ENCODE results near the gene MGMT. TPM values are rescaled to one million over a fixed set of nuclear protein-coding genes. Genes with fewer than 3 reads are reported as not detected.

MGMT gene
- total RNA-seq, 6 experiments from 2014 or later: 8.9 to 18.0 (median 10.0) TPM

DNA sequence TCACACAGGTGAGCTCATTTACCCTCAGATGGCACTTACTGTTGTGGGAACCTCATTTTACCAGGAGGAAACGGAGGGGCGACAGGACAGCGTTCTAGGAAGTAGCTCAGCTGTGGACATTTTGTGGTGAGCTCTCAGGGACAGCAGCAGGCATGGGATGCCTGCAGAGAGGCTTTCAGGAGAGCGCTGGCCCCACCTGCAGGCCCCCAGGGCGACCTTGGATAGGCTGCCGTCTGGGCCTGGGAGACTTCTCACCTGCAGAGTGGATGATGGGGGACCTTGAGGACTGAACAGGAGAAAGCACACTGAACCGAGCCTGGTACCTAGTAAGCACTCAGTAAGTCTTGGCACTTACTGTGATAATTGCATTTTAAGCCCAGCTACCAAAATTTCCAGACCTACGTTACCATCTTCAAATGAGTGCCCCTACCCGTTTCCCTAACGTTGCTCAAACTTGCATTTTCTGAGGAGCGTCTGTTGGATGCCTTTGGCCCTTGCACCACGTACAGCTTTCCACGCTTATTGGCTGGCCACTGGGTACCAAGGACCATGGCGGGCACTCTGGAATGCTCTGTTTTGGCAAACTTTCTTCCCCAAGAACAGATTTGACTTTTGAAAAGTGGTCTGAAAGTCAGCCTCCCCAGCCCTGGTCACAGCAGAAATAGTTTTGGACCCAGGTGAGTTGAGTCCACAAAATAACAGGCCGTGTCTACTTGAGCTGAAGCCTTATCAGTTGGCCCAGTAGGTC, 273.7 kb downstream of the MGMT start:
- Mint-ChIP-seq H3K9me3 (peaks cover 51% of the 10 kb centered on the region), H3K4me3 (no peak overlapping the region), H3K4me1 (ENCODE audit: low read depth) (no peaks in the 10 kb centered on the region), H3K27ac (no peak overlapping the region), H3K36me3 (ENCODE audit: low read depth) (peaks cover 10% of the 10 kb centered on the region; the same call in 1 of the 2 replicates), H3K27me3 (ENCODE audit: insufficient read depth) (no peaks in the 10 kb centered on the region; the same call in 1 of the 2 replicates)
- TF ChIP-seq, protein P1, sequence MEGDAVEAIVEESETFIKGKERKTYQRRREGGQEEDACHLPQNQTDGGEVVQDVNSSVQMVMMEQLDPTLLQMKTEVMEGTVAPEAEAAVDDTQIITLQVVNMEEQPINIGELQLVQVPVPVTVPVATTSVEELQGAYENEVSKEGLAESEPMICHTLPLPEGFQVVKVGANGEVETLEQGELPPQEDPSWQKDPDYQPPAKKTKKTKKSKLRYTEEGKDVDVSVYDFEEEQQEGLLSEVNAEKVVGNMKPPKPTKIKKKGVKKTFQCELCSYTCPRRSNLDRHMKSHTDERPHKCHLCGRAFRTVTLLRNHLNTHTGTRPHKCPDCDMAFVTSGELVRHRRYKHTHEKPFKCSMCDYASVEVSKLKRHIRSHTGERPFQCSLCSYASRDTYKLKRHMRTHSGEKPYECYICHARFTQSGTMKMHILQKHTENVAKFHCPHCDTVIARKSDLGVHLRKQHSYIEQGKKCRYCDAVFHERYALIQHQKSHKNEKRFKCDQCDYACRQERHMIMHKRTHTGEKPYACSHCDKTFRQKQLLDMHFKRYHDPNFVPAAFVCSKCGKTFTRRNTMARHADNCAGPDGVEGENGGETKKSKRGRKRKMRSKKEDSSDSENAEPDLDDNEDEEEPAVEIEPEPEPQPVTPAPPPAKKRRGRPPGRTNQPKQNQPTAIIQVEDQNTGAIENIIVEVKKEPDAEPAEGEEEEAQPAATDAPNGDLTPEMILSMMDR (IDR thresholded peaks at IDR 0.05): no peak
- no peak for DNase-seq

- H3K27me3 Mint-ChIP-seq (ENCODE audit: insufficient read depth): no peaks in the 10 kb centered on the region; the same call in 1 of the 2 replicates
- TF ChIP-seq, protein P1 (IDR thresholded peaks at IDR 0.05): no peak
- no peaks in the 10 kb centered on the region for H3K4me1 Mint-ChIP-seq (ENCODE audit: low read depth)
- H3K4me3 Mint-ChIP-seq: no peak overlapping the region
- H3K9me3 Mint-ChIP-seq: peaks cover 55% of the 10 kb centered on the region
- no peak for DNase-seq
- H3K27ac Mint-ChIP-seq: no peak overlapping the region
- H3K36me3 Mint-ChIP-seq (ENCODE audit: low read depth): peaks cover 10% of the 10 kb centered on the region; the same call in 1 of the 2 replicates
These were observed 274.4 kb downstream of the MGMT start for GRCh38 chr10:129741280-129741977.

GRCh38 chr10:129741978-129742741, 275.1 kb downstream of the MGMT start:
- Mint-ChIP-seq H3K4me1 (ENCODE audit: low read depth) (no peaks in the 10 kb centered on the region), H3K36me3 (ENCODE audit: low read depth) (peaks cover 10% of the 10 kb centered on the region; the same call in 1 of the 2 replicates), H3K9me3 (peaks cover 55% of the 10 kb centered on the region), H3K4me3 (no peak overlapping the region), H3K27ac (no peak overlapping the region), H3K27me3 (ENCODE audit: insufficient read depth) (no peaks in the 10 kb centered on the region; the same call in 1 of the 2 replicates)
- TF ChIP-seq, protein P1 (IDR thresholded peaks at IDR 0.05): no peak
- no peak for DNase-seq

- Mint-ChIP-seq H3K9me3 (peaks cover 55% of the 10 kb centered on the region), H3K4me3 (no peak overlapping the region), H3K36me3 (ENCODE audit: low read depth) (peaks cover 10% of the 10 kb centered on the region; the same call in 1 of the 2 replicates), H3K27ac (no peak overlapping the region), H3K27me3 (ENCODE audit: insufficient read depth) (no peaks in the 10 kb centered on the region; the same call in 1 of the 2 replicates), H3K4me1 (ENCODE audit: low read depth) (no peaks in the 10 kb centered on the region)
- TF ChIP-seq, protein P1 (IDR thresholded peaks at IDR 0.05): no peak
- no peak for DNase-seq
These were observed 275.9 kb downstream of the MGMT start for GRCh38 chr10:129742742-129743550.

DNA sequence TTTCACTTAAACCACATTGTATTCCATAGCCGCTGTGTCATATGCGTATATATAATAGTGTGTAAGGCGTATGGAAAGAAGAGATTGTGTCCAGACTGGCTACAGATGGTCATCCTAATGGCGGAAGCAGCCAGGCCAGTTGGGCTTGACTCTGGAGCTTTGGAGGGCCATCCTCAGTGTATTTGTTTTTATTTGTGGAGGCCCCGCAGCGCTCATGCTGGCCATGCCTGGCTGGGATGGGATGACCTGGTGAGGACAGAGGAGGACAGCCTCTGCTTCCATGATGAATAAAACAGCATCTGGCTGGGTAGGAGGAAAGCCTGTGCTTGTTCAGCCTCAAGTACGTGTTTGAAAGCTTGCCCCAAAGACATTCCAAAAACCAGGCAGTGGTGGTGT, 276.7 kb downstream of the MGMT start:
- Mint-ChIP-seq H3K9me3 (peaks cover 58% of the 10 kb centered on the region), H3K27me3 (ENCODE audit: insufficient read depth) (no peaks in the 10 kb centered on the region; the same call in 1 of the 2 replicates), H3K36me3 (ENCODE audit: low read depth) (peaks cover 16% of the 10 kb centered on the region; the same call in 1 of the 2 replicates), H3K4me3 (no peak overlapping the region), H3K4me1 (ENCODE audit: low read depth) (no peaks in the 10 kb centered on the region), H3K27ac (no peak overlapping the region)
- TF ChIP-seq, protein P1 (IDR thresholded peaks at IDR 0.05): no peak
- DNase-seq: no peak

All from HFFc6 (cell line).